Stimulated activated CD8-positive, alpha-beta memory T cell treated with anti-CD3 and anti-CD28 coated beads, Interleukin-4, amount 100 ng/mL, for 24 hours (primary cell): ENCODE measurements around the gene MRPL54.

Experiments
- DNase-seq: peaks from one replicate; pipeline ENCODE4 v3.0.0-alpha.2; 2020; ENCODE audit warnings: low read depth

Gene MRPL54

GRCh38 chr19:3770136-3770999 is 7.9 kb downstream of the MRPL54 start:
- DNase-seq, result no peak

- no peak for DNase-seq
Measured at GRCh38 chr19:3771000-3771905, 8.8 kb downstream of the MRPL54 start.

GRCh38 chr19:3771906-3772455 is 9.5 kb downstream of the MRPL54 start, which contains the start of gene RAX2:
Gene RAX2 (minus strand): TSS chr19:3772228. CDS start chr19:3771742, 486 bp downstream.
- DNase-seq, result no peak

- DNase-seq, result no peak
Measured at GRCh38 chr19:3773814-3774515, 11.5 kb downstream of the MRPL54 start.

- DNase-seq, result no peak
Measured at GRCh38 chr19:3774621-3775373, 12.3 kb downstream of the MRPL54 start.

- DNase-seq, result no peak
Measured at GRCh38 chr19:3775374-3775711, 12.9 kb downstream of the MRPL54 start.

- DNase-seq, result no peak
Measured at GRCh38 chr19:3775831-3776230, 13.3 kb downstream of the MRPL54 start.

- DNase-seq, result no peak
Measured at GRCh38 chr19:3776479-3777040, 14.1 kb downstream of the MRPL54 start.

GRCh38 chr19:3778104-3778867 is 15.8 kb downstream of the MRPL54 start:
- DNase-seq, result no peak

- no peak for DNase-seq
Measured at GRCh38 chr19:3778899-3779723, 16.6 kb downstream of the MRPL54 start.

- no peak for DNase-seq
Measured at GRCh38 chr19:3780786-3781304, 18.4 kb downstream of the MRPL54 start.

- no peak for DNase-seq
Measured at GRCh38 chr19:3781603-3782002, 19.1 kb downstream of the MRPL54 start.

GRCh38 chr19:3782330-3782729 is 19.8 kb downstream of the MRPL54 start:
- DNase-seq, result no peak

- no peak for DNase-seq
Measured at GRCh38 chr19:3782903-3783302, 20.4 kb downstream of the MRPL54 start.

GRCh38 chr19:3783660-3784584 is 21.4 kb downstream of the MRPL54 start:
- DNase-seq, result peak; percentile 34

- no peak for DNase-seq
Measured at GRCh38 chr19:3784607-3785450, 22.3 kb downstream of the MRPL54 start.

- peak; percentile 44 for DNase-seq
Measured at GRCh38 chr19:3785451-3785937, 23.0 kb downstream of the MRPL54 start.
